ENCODE data around the gene ZMIZ1.

DNA sequence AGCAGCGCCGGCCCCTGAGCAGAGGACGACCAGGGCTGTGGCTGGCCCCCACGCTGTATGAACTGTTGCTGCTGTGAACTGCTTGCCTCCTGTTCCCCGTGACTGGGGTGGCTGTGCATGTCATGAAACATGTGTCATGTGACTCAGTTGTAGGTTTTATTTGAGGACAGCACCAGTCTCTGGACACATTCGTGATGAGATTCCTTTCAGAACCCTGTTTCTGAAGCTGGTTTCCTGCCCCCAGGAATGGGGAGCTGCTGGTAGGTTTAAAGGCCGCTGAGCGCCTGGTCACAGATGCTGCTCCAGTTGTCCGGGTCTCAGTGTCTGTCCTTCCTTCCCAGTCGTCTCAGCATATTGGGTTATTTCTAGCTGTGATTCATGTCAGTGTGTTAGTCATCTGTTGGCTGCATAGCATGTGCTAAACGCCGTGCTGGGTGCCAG, 199.4 kb downstream of the ZMIZ1 start:
- no peak for TF ChIP-seq CTCF (IDR thresholded peaks at IDR 0.05)
- TF ChIP-seq POLR2A (IDR thresholded peaks at IDR 0.05) = no peak

Measured in adrenal gland (tissue), 5 donors.